SK-N-MC (cell line): ENCODE results near the gene AIM2.

Experiments
- EZH2 ChIP-seq: fragments of 200-600 bp; sonication (generic); IDR thresholded peaks from one replicate; pipeline ENCODE4 v1.6.1; 2017; ENCODE audit warnings: antibody characterized with exemption
- FOXP2 ChIP-seq: optimal IDR thresholded peaks from 2 replicates; pipeline ENCODE3; 2011; ENCODE audit warnings: mild to moderate bottlenecking, moderate library complexity; ENCODE audit not compliant: insufficient read depth; ENCODE audit errors: extremely low read length, control extremely low read depth
- POLR2AphosphoS5 ChIP-seq: IDR thresholded peaks from 2 replicates; pipeline ENCODE4 v1.6.1; 2012; ENCODE audit warnings: mild to moderate bottlenecking, low read depth, low read length, borderline replicate concordance

DNA sequence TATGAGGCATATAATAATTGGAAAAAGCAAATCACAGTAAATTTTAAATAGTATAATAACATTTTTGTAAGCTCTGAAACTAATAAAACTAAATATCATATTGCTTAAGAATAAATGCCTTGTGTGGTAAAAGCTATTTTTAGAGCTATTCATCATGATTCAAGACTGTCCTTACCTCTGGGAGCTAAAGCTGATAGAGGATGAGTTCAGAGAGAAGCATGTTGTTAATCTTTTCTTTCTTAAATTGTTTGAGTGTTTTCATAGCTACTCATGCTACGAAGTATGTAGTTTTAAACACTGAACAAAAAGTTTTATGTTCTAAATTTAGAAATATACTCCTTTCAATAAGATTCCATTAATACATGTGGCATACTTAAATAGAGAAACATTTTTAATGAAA is 36.4 kb downstream of the AIM2 start:
- TF ChIP-seq POLR2AphosphoS5 (no peak), FOXP2 (no peak), EZH2 (no peak)
